Measurements from ENCODE around the gene CTCFL.

The CTCFL gene

DNA sequence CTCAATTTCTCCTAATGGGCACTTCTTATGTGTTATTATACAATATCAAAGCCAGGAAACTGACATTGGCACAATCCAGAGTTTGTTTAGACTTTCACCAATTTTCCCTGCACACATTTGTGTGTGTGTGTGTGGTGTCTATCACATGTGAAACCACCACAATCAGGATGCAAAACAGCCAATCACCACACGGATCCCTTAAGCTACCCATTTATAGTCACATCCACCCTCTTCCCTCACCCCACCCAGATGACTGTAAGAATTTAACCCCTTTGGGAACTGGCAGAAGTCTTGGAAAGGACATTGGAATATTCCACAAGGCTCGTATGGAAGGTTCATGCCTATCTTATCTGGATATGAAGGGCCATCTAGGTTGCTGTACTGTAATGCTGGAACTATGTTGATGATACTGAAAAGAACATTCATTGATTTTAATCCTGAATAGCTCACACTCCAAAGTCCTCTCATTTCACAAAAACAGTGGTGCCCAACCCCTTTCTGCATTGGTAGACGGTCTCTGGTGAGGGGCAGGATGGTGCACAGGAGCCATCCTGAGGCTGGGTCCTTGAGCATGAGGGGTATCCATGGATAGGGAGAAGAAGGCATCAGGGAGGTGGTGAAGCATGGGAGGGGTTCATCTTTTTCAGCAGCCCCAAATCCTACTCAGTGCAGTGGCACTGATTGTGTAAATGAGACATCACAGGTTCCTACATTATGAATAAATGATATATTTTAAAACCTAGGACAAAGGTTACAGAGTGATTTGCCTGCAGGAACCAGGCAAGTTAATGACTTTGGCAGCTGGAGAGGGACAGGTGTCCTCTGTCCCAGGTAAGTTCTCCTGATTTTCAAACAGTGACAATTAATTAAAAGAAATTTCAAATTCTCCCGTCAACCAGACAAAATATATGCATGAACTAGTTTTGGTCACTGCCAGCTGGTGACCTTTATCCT lies 12.1 kb upstream of the CTCFL start:
- Histone ChIP-seq H3K4me3 (ENCODE audit: low read length in 2 of 2) (peak overlapping the region; percentile 2 to 46), H3K27ac (ENCODE audit: low read depth in 2 of 2, low read length in 2 of 2) (peak overlapping the region; percentile 72 to 77), H3K9ac (ENCODE audit: low read depth in 1 of 2, low read length in 2 of 2) (peak overlapping the region in 1 of 2 donors; percentile 49), H3K9me3 (ENCODE audit: control insufficient read depth in 2 of 2, low read length in 2 of 2) (no peaks in the 10 kb centered on the region), H3K36me3 (ENCODE audit: control insufficient read depth in 2 of 2, insufficient read depth in 2 of 2, low read length in 2 of 2) (no peaks in the 10 kb centered on the region), H3K27me3 (ENCODE audit: control insufficient read depth in 2 of 2, insufficient read depth in 2 of 2, low read length in 2 of 2) (no peaks in the 10 kb centered on the region), H3K4me1 (ENCODE audit: control insufficient read depth in 2 of 2, insufficient read depth in 2 of 2, low read length in 2 of 2) (peaks cover 38 to 65% of the 10 kb centered on the region in 2 donors)

DNA sequence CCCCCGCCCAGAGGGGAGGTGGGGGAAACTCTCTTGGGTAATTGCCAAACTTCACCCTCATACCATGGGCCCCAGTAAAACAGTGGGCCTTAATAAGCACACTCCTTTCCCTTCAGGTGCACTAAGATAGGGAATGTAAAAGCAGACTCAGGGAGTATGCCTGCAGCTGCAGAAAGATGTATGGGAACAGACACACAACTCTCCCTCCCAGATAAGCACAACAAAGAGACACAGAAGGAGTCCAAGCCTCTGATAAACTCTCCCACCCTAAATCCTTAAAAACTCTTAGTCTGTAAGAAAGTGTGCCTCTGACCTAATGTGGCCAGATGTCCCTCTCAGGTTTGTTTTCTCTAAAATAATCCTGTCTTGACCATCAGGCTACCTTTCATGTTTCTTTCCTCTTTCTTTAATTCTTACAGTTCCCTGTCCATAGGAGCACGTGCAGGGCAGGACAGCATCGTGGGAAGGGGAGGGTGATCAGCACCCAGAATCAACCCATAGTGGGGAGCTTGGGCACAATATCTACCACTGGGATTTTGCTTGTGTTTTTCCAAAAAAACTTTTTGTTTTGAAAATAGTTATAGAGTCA lies 11.3 kb upstream of the CTCFL start:
- H3K27me3 ChIP-seq (ENCODE audit: control insufficient read depth in 2 of 2, insufficient read depth in 2 of 2, low read length in 2 of 2), result no peaks in the 10 kb centered on the region
- peak overlapping the region; percentile 72 to 77 for H3K27ac ChIP-seq (ENCODE audit: low read depth in 2 of 2, low read length in 2 of 2)
- no peak overlapping the region for H3K4me3 ChIP-seq (ENCODE audit: low read length in 2 of 2)
- H3K9me3 ChIP-seq (ENCODE audit: control insufficient read depth in 2 of 2, low read length in 2 of 2), result no peaks in the 10 kb centered on the region
- H3K36me3 ChIP-seq (ENCODE audit: control insufficient read depth in 2 of 2, insufficient read depth in 2 of 2, low read length in 2 of 2), result no peaks in the 10 kb centered on the region
- no peak overlapping the region for H3K9ac ChIP-seq (ENCODE audit: low read depth in 1 of 2, low read length in 2 of 2)
- H3K4me1 ChIP-seq (ENCODE audit: control insufficient read depth in 2 of 2, insufficient read depth in 2 of 2, low read length in 2 of 2), result peaks cover 37 to 64% of the 10 kb centered on the region in 2 donors

DNA sequence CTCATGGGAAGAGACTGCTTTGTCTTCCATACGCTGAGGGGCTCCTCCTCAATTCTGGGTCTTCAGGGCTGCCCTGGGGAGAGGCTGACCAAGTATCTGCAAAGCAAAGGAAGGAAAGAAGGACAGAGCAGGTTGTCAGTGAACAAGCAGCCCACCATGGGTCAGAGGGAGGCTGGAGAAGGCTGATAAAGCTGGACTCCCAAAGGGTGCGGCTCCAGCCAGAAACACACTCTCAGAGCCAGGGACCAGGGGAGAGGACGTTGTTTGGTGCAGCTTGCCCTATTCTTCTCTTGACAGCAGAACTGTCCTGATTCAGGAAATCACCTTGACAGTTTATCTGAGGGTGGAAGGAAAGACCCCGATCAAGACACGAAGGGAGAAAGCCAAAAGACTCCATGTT lies 10.4 kb upstream of the CTCFL start:
- Histone ChIP-seq H3K9me3 (ENCODE audit: control insufficient read depth in 2 of 2, low read length in 2 of 2) (no peaks in the 10 kb centered on the region), H3K4me1 (ENCODE audit: control insufficient read depth in 2 of 2, insufficient read depth in 2 of 2, low read length in 2 of 2) (peaks cover 35 to 63% of the 10 kb centered on the region in 2 donors), H3K36me3 (ENCODE audit: control insufficient read depth in 2 of 2, insufficient read depth in 2 of 2, low read length in 2 of 2) (no peaks in the 10 kb centered on the region), H3K9ac (ENCODE audit: low read depth in 1 of 2, low read length in 2 of 2) (no peak overlapping the region), H3K4me3 (ENCODE audit: low read length in 2 of 2) (no peak overlapping the region), H3K27ac (ENCODE audit: low read depth in 2 of 2, low read length in 2 of 2) (peak overlapping the region; percentile 41 to 60), H3K27me3 (ENCODE audit: control insufficient read depth in 2 of 2, insufficient read depth in 2 of 2, low read length in 2 of 2) (no peaks in the 10 kb centered on the region)

DNA sequence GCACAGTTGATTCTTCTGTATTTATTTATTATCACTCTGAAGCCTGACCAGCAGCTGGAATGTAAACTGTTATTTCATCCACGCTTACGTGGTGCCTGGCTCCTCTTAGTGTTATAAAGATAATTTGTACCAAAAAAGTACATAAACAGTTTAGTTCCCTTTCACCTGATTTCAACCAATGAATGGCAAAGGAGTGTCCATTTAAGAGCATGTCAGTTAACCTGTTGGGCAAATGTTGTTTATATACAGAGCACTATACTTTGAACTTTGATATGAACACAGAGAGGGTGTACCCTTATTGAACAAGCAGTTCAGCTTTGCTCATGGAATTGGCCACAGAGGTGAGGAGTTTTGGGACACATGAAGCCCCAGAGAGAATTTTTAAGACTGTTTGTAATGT lies 7.2 kb upstream of the CTCFL start:
- Histone ChIP-seq H3K9ac (ENCODE audit: low read depth in 1 of 2, low read length in 2 of 2) (peak overlapping the region in 1 of 2 donors; percentile 46), H3K36me3 (ENCODE audit: control insufficient read depth in 2 of 2, insufficient read depth in 2 of 2, low read length in 2 of 2) (no peaks in the 10 kb centered on the region), H3K27me3 (ENCODE audit: control insufficient read depth in 2 of 2, insufficient read depth in 2 of 2, low read length in 2 of 2) (no peaks in the 10 kb centered on the region), H3K4me1 (ENCODE audit: control insufficient read depth in 2 of 2, insufficient read depth in 2 of 2, low read length in 2 of 2) (peaks cover 42 to 69% of the 10 kb centered on the region in 2 donors), H3K4me3 (ENCODE audit: low read length in 2 of 2) (peak overlapping the region; percentile 34 to 45), H3K9me3 (ENCODE audit: control insufficient read depth in 2 of 2, low read length in 2 of 2) (no peaks in the 10 kb centered on the region), H3K27ac (ENCODE audit: low read depth in 2 of 2, low read length in 2 of 2) (peak overlapping the region; percentile 89 to 91)

DNA sequence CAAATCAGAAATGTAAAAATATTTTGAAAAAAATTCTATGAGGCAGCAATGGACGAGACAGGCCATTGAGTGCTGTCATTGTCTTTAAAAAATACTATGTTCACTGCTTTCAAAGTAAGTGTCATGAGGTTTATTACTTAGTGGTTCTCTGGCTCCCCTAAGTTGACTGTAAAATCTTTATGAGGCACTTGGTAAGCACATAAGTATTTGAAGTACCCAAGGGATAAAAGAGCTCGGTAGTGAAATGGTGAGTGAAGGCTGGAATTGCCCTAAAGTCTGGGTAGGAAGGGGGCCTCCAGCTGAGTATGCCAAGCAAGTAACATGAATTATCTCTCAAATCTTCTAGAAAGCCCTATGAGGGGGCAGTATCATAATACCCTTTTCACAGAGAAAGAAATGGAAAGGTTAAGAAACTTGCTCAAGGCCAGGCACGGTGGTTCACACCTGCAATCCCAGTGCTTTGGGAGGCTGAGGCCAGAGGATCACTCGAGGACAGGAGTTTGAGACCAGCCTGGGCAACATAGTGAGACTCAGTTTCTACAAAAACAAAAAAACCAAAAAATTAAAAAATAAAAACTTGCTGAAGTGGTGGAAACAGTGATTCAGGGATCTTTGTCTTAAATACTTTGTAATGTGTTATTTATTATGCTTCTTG lies 5.5 kb upstream of the CTCFL start:
- Histone ChIP-seq H3K36me3 (ENCODE audit: control insufficient read depth in 2 of 2, insufficient read depth in 2 of 2, low read length in 2 of 2) (no peaks in the 10 kb centered on the region), H3K9ac (ENCODE audit: low read depth in 1 of 2, low read length in 2 of 2) (peak overlapping the region; percentile 9 to 44), H3K9me3 (ENCODE audit: control insufficient read depth in 2 of 2, low read length in 2 of 2) (no peaks in the 10 kb centered on the region), H3K27ac (ENCODE audit: low read depth in 2 of 2, low read length in 2 of 2) (peak overlapping the region; percentile 72 to 74), H3K27me3 (ENCODE audit: control insufficient read depth in 2 of 2, insufficient read depth in 2 of 2, low read length in 2 of 2) (no peaks in the 10 kb centered on the region), H3K4me1 (ENCODE audit: control insufficient read depth in 2 of 2, insufficient read depth in 2 of 2, low read length in 2 of 2) (peaks cover 34 to 60% of the 10 kb centered on the region in 2 donors), H3K4me3 (ENCODE audit: low read length in 2 of 2) (no peak overlapping the region)

DNA sequence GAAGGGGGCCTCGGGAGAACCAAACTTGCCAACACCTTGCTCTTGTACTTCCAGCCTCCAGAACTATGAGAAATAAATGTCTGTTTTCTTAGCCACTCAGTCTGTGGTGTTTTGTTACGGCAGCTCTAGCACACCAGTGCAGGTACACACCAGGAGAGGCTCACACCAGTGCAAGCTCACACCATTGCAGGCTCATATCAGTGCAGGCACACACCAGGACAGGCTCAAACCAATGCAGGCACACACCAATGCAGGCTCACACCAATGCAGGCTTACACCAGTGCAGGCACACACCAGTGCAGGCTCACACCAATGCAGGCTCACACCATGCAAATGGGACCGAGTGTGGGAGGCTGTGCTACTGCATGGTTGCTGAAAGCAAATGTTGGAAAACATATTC lies 4.9 kb upstream of the CTCFL start:
- H3K36me3 ChIP-seq (ENCODE audit: control insufficient read depth in 2 of 2, insufficient read depth in 2 of 2, low read length in 2 of 2), result no peaks in the 10 kb centered on the region
- H3K9me3 ChIP-seq (ENCODE audit: control insufficient read depth in 2 of 2, low read length in 2 of 2), result no peaks in the 10 kb centered on the region

DNA sequence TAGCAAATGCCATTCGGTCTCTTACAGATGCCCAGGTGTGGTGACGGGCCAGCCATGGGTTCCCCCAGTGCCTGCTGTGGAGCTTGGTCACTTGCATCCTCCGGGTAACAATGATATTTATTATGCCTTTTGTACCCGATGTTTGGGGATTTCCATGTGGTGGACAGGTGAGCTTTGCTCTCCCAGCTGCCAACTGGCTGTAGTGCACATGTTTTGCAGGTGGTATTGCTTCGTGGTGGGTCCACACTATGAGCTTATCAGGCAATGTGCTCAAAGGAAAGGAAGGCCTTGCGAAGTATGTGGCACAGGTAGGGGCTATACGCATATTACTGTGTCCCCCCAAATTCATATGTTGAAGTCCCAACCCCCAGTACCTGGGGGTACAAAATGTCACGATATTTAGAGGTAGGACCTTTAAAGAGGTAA lies 4.2 kb upstream of the CTCFL start:
- Histone ChIP-seq H3K27ac (ENCODE audit: low read depth in 2 of 2, low read length in 2 of 2) (no peak overlapping the region), H3K27me3 (ENCODE audit: control insufficient read depth in 2 of 2, insufficient read depth in 2 of 2, low read length in 2 of 2) (no peaks in the 10 kb centered on the region), H3K9ac (ENCODE audit: low read depth in 1 of 2, low read length in 2 of 2) (no peak overlapping the region), H3K4me3 (ENCODE audit: low read length in 2 of 2) (no peak overlapping the region), H3K9me3 (ENCODE audit: control insufficient read depth in 2 of 2, low read length in 2 of 2) (no peaks in the 10 kb centered on the region), H3K4me1 (ENCODE audit: control insufficient read depth in 2 of 2, insufficient read depth in 2 of 2, low read length in 2 of 2) (peaks cover 31 to 50% of the 10 kb centered on the region in 2 donors), H3K36me3 (ENCODE audit: control insufficient read depth in 2 of 2, insufficient read depth in 2 of 2, low read length in 2 of 2) (no peaks in the 10 kb centered on the region)

More for the DNA sequence above, 4.9 kb upstream of the CTCFL start:
- H3K4me1 ChIP-seq (ENCODE audit: control insufficient read depth in 2 of 2, insufficient read depth in 2 of 2, low read length in 2 of 2), result peaks cover 31 to 56% of the 10 kb centered on the region in 2 donors
- peak overlapping the region; percentile 72 to 74 for H3K27ac ChIP-seq (ENCODE audit: low read depth in 2 of 2, low read length in 2 of 2)
- H3K4me3 ChIP-seq (ENCODE audit: low read length in 2 of 2), result no peak overlapping the region
- H3K27me3 ChIP-seq (ENCODE audit: control insufficient read depth in 2 of 2, insufficient read depth in 2 of 2, low read length in 2 of 2), result no peaks in the 10 kb centered on the region
- H3K9ac ChIP-seq (ENCODE audit: low read depth in 1 of 2, low read length in 2 of 2), result peak overlapping the region; percentile 9 to 44

DNA sequence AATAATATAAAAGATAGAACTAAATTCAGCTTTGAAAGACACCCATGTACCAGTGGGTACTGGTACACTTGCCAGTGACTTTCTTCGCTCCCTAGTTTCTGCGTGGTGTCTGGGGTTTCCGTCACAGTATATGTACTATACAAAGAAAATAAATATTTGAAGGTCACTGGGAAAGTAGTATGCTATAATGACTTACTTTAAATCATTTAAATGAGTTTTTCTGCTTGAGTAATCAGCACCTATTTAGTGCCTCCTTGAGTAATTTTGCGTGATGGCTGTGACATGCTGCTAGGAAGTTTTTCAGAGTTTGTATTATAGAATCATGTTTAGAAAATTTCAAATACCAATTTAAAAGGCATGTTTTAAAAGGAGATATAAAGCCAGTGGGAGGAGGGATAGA lies 3.2 kb upstream of the CTCFL start:
- Histone ChIP-seq H3K27ac (ENCODE audit: low read depth in 2 of 2, low read length in 2 of 2) (no peak overlapping the region), H3K4me3 (ENCODE audit: low read length in 2 of 2) (no peak overlapping the region), H3K9ac (ENCODE audit: low read depth in 1 of 2, low read length in 2 of 2) (no peak overlapping the region), H3K4me1 (ENCODE audit: control insufficient read depth in 2 of 2, insufficient read depth in 2 of 2, low read length in 2 of 2) (peaks cover 22 to 39% of the 10 kb centered on the region in 2 donors), H3K36me3 (ENCODE audit: control insufficient read depth in 2 of 2, insufficient read depth in 2 of 2, low read length in 2 of 2) (no peaks in the 10 kb centered on the region), H3K27me3 (ENCODE audit: control insufficient read depth in 2 of 2, insufficient read depth in 2 of 2, low read length in 2 of 2) (no peaks in the 10 kb centered on the region), H3K9me3 (ENCODE audit: control insufficient read depth in 2 of 2, low read length in 2 of 2) (no peaks in the 10 kb centered on the region)

DNA sequence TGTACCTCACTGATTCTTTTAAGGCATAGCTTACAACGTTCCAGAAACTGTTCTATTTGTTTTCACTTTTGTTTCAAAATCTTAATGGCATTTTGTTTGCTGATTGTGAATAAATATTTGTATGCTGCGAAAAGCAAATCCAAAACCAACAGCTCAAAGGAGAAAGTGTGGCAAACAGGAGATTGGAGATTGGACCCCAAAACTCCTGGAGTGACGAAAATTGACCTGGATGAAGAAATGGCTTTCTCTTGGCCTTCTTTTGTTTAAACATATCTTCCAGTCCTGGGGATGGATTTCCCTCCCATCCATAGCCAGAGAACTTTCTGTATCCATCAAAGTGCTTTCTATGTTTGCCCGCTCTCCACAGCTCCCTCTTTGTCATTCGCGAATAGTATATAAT lies 2.8 kb upstream of the CTCFL start:
- Histone ChIP-seq H3K27me3 (ENCODE audit: control insufficient read depth in 2 of 2, insufficient read depth in 2 of 2, low read length in 2 of 2) (no peaks in the 10 kb centered on the region), H3K4me3 (ENCODE audit: low read length in 2 of 2) (no peak overlapping the region), H3K27ac (ENCODE audit: low read depth in 2 of 2, low read length in 2 of 2) (no peak overlapping the region), H3K4me1 (ENCODE audit: control insufficient read depth in 2 of 2, insufficient read depth in 2 of 2, low read length in 2 of 2) (peaks cover 18 to 35% of the 10 kb centered on the region in 2 donors), H3K9me3 (ENCODE audit: control insufficient read depth in 2 of 2, low read length in 2 of 2) (no peaks in the 10 kb centered on the region), H3K36me3 (ENCODE audit: control insufficient read depth in 2 of 2, insufficient read depth in 2 of 2, low read length in 2 of 2) (no peaks in the 10 kb centered on the region), H3K9ac (ENCODE audit: low read depth in 1 of 2, low read length in 2 of 2) (no peak overlapping the region)
